ENCODE data around the gene EMILIN2. TPM values are rescaled to one million over a fixed set of nuclear protein-coding genes. Genes with fewer than 3 reads are reported as not detected.

The EMILIN2 gene
- total and polyA plus RNA-seq, 9 of the 15 experiments (the other 6 are each of a cell fraction or from before 2014, with no cell fraction given): 0.01 to 0.40 (median 0.19) TPM

- peak overlapping the region; percentile 7 to 84; a peak in 2 of 4 replicates for H3K9ac ChIP-seq (ENCODE audit: insufficient read depth in 1 of 2, low read depth in 2 of 2, low read length in 2 of 2)
- CTCF ChIA-PET (ENCODE audit: low intra/inter-chr PET ratio): no interaction called here
- TF ChIP-seq EGR1 (conservative IDR thresholded peaks at IDR 0.05) (peak; percentile 62), KDM5B (IDR thresholded peaks at IDR 0.05; ENCODE audit: insufficient replicate concordance, low read depth, low read length) (peak; percentile 15), MAFF (IDR thresholded peaks at IDR 0.05; ENCODE audit: low read length) (no peak), ZNF780A (CRISPR knock-in tag; IDR thresholded peaks at IDR 0.05) (no peak), PCBP1 (IDR thresholded peaks at IDR 0.05; ENCODE audit: low read depth, low read length, poor library complexity, severe bottlenecking) (peak; percentile 34), PHF21A (IDR thresholded peaks at IDR 0.05; ENCODE audit: borderline replicate concordance, low read depth) (no peak), ZNF785 (CRISPR knock-in tag; IDR thresholded peaks at IDR 0.05) (no peak), KAT7 (CRISPR knock-in tag; IDR thresholded peaks at IDR 0.05; ENCODE audit: borderline replicate concordance) (no peak), ZBTB7A (IDR thresholded peaks at IDR 0.05; ENCODE audit: borderline replicate concordance, control insufficient read depth, low read depth, low read length) (peak; percentile 18; the same call in 1 of the 2 replicates), GATAD2B (IDR thresholded peaks at IDR 0.05; ENCODE audit: borderline replicate concordance) (no peak), ZBTB26 (CRISPR knock-in tag; IDR thresholded peaks at IDR 0.05) (no peak), ZNF76 (CRISPR knock-in tag; IDR thresholded peaks at IDR 0.05; ENCODE audit: borderline replicate concordance) (no peak), E2F6 (IDR thresholded peaks at IDR 0.05; ENCODE audit: borderline replicate concordance in 1 of 2, extremely low read depth in 1 of 2, insufficient read depth in 1 of 2, insufficient read length in 1 of 2, low read depth in 1 of 2, low read length in 1 of 2, poor library complexity in 1 of 2, severe bottlenecking in 1 of 2) (peak in 1 of 2 experiments; percentile 12), RBM14 (IDR thresholded peaks at IDR 0.05; ENCODE audit: borderline replicate concordance, insufficient read depth, low read depth, low read length) (0 out of 2 replicates have a peak, but pooled peaks have one; percentile 71), ELF1 (tag; IDR thresholded peaks at IDR 0.05) (no peak), BMI1 (IDR thresholded peaks at IDR 0.05; ENCODE audit: low read length) (no peak), RBFOX2 (IDR thresholded peaks at IDR 0.05; ENCODE audit: low read depth, low read length) (peak; percentile 18; the same call in 1 of the 2 replicates)
Measured at GRCh38 chr18:2847317-2848246, 776 bp downstream of the EMILIN2 start.

More at GRCh38 chr18:2847317-2848246, 776 bp downstream of the EMILIN2 start:
- Histone ChIP-seq H3K4me2 (ENCODE audit: insufficient read depth, low read length) (peak overlapping the region; percentile 61), H3K36me3 (ENCODE audit: control insufficient read depth, insufficient read depth, low read length) (no peaks in the 10 kb centered on the region), H3K9me3 (replicated peaks; ENCODE audit: control insufficient read depth, insufficient read depth, low read depth, low read length) (no peaks in the 10 kb centered on the region), H4K20me1 (replicated peaks; ENCODE audit: control insufficient read depth, insufficient read depth, low read length) (no peaks in the 10 kb centered on the region; the same call in 1 of the 2 replicates), H3K9me1 (ENCODE audit: control insufficient read depth, insufficient read depth, low read length) (no peaks in the 10 kb centered on the region), H3K27me3 (ENCODE audit: control insufficient read depth in 2 of 2, insufficient read depth in 2 of 2, low read length in 2 of 2) (peaks cover 27 to 32% of the 10 kb centered on the region in 2 experiments), H3K27ac (ENCODE audit: extremely low read depth, low read depth, low read length) (no peak overlapping the region), H3K79me2 (ENCODE audit: control insufficient read depth, insufficient read depth, low read length) (no peaks in the 10 kb centered on the region), H2AFZ (ENCODE audit: low read depth, low read length) (peak overlapping the region; percentile 65; the same call in 1 of the 2 replicates), H3K4me1 (replicated peaks in 1 of 2; ENCODE audit: control insufficient read depth in 2 of 2, insufficient read depth in 2 of 2, low read length in 2 of 2) (peaks cover 30 to 39% of the 10 kb centered on the region in 2 experiments), H3K4me3 (peak overlapping the region; percentile 23; the same call in 1 of the 2 replicates)
- no peak for FAIRE-seq
- peak; percentile 28 to 74 (median 66) for DNase-seq (ENCODE audit: extremely low read depth in 1 of 4, low spot score in 3 of 4)
- in situ Hi-C loops (cut with MboI) (no loop called here), intact Hi-C loops (cut with micrococcal nuclease) (no loop called here)
- BruUV-seq (replicated peaks): no TSS peak
- peak; percentile 60 for ATAC-seq
- WGBS (ENCODE audit: insufficient coverage, low coverage, missing lambda C conversion rate): 3% methylated on average over 65 of the region's 80 CpGs
- POLR2A ChIA-PET: interaction anchor here (0.5 to 1.8 kb wide), 2 partner anchors 17 to 414 kb away, joined by 4 read pairs; partner anchors contain the start of gene MYL12B
